ENCODE data around the gene LYPD8.

Gene LYPD8

DNA sequence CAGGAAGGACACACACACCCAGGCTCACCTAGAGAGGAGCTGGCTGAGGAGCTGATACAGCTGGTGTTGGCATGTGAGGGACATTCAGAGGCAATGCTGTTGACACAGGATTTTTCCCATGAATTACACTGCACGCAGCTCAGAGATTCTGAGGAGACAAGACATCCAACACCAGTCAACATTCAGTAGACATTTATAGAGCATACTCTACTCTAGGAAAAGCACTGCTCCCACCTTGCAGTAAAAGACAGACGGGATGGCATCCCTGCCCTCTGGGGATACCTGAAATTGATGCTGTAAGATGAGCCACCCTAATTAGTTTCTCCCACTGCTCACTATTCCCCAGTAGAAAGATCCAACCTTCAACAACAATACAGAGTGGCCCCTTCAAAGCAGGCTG is 5.1 kb downstream of the LYPD8 start:
- Histone ChIP-seq H3K9me3 (replicated peaks; ENCODE audit: insufficient read depth, low read length) (no peaks in the 10 kb centered on the region), H3K9ac (ENCODE audit: low read length) (no peak overlapping the region), H2AFZ (ENCODE audit: low read length) (no peak overlapping the region), H3K27me3 (replicated peaks; ENCODE audit: insufficient read depth, low read length) (no peaks in the 10 kb centered on the region), H3K4me3 (ENCODE audit: low read length) (no peak overlapping the region), H3K9me2 (replicated peaks; ENCODE audit: insufficient read depth, low read length) (no peaks in the 10 kb centered on the region), H3K4me2 (ENCODE audit: low read depth, low read length) (no peak overlapping the region), H3K79me2 (ENCODE audit: low read length) (no peaks in the 10 kb centered on the region), H3K27ac (ENCODE audit: low read length) (no peak overlapping the region), H3F3A (ENCODE audit: insufficient read depth, low read length) (peaks cover 8% of the 10 kb centered on the region), H3K4me1 (ENCODE audit: low read length) (no peaks in the 10 kb centered on the region), H4K20me1 (ENCODE audit: insufficient read depth, low read length) (no peaks in the 10 kb centered on the region), H3K36me3 (replicated peaks; ENCODE audit: insufficient read depth, low read length) (no peaks in the 10 kb centered on the region)
- TF ChIP-seq EZH2phosphoT487 (IDR thresholded peaks at IDR 0.05; ENCODE audit: low read length) (no peak), EZH2 (optimal IDR thresholded peaks at IDR 0.05; ENCODE audit: low read depth, low read length) (no peak)
- TF ChIP-seq, protein P1, sequence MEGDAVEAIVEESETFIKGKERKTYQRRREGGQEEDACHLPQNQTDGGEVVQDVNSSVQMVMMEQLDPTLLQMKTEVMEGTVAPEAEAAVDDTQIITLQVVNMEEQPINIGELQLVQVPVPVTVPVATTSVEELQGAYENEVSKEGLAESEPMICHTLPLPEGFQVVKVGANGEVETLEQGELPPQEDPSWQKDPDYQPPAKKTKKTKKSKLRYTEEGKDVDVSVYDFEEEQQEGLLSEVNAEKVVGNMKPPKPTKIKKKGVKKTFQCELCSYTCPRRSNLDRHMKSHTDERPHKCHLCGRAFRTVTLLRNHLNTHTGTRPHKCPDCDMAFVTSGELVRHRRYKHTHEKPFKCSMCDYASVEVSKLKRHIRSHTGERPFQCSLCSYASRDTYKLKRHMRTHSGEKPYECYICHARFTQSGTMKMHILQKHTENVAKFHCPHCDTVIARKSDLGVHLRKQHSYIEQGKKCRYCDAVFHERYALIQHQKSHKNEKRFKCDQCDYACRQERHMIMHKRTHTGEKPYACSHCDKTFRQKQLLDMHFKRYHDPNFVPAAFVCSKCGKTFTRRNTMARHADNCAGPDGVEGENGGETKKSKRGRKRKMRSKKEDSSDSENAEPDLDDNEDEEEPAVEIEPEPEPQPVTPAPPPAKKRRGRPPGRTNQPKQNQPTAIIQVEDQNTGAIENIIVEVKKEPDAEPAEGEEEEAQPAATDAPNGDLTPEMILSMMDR (IDR thresholded peaks at IDR 0.05; ENCODE audit: low read length) = no peak
- DNase-seq = peak; percentile 4

DNA sequence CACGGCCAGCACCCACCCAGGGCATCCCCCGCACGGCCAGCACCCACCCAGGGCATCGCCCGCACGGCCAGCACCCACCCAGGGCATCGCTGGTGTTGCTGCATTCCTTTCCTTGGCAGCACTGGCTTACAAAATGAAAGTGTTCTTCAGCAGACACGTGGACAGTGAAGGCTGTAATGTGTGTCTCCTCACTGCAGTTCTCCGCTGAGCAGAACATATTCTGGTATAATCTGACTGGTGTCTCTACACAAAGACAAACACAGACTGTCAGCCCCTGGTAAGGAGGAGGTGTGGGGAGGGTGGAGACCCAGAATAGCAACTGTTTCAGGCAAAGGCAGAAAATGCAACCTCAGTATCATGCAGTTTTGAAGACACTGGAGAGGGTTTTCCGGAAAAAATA is 7.3 kb downstream of the LYPD8 start:
- Histone ChIP-seq H3K4me1 (ENCODE audit: low read length) (no peaks in the 10 kb centered on the region), H3K4me3 (ENCODE audit: low read length) (no peak overlapping the region), H4K20me1 (ENCODE audit: insufficient read depth, low read length) (no peaks in the 10 kb centered on the region), H3K4me2 (ENCODE audit: low read depth, low read length) (no peak overlapping the region), H3K27me3 (replicated peaks; ENCODE audit: insufficient read depth, low read length) (no peaks in the 10 kb centered on the region), H3K9ac (ENCODE audit: low read length) (no peak overlapping the region), H3F3A (ENCODE audit: insufficient read depth, low read length) (peaks cover 8% of the 10 kb centered on the region), H2AFZ (ENCODE audit: low read length) (no peak overlapping the region), H3K27ac (ENCODE audit: low read length) (no peak overlapping the region), H3K36me3 (replicated peaks; ENCODE audit: insufficient read depth, low read length) (no peaks in the 10 kb centered on the region), H3K9me2 (replicated peaks; ENCODE audit: insufficient read depth, low read length) (no peaks in the 10 kb centered on the region), H3K79me2 (ENCODE audit: low read length) (no peaks in the 10 kb centered on the region), H3K9me3 (replicated peaks; ENCODE audit: insufficient read depth, low read length) (no peaks in the 10 kb centered on the region)
- no peak for TF ChIP-seq EZH2 (optimal IDR thresholded peaks at IDR 0.05; ENCODE audit: low read depth, low read length)
- TF ChIP-seq, protein P1 (IDR thresholded peaks at IDR 0.05; ENCODE audit: low read length) = no peak
- DNase-seq = no peak

DNA sequence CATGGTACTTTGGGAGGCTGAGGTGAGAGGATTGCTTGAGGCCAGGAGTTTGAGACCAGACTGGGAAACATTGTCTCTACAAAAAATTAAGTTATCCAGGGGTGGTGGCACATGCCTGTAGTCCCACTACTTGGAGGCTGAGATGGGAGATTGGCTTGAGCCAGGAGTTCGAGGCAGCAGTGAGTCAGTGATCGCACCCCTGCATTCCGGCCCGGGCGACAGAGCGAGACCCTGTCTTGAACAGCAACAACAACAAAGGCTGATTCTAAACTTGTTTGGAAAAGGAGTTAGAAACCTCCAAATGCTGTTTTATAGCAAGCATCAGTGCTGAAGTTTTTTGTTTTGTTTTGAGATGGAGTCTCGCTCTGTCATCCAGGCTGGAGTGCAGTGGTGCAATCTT is 14.7 kb downstream of the LYPD8 start:
- Histone ChIP-seq H3K4me2 (ENCODE audit: low read depth, low read length) (no peak overlapping the region), H3K27ac (ENCODE audit: low read length) (no peak overlapping the region), H3K9ac (ENCODE audit: low read length) (no peak overlapping the region), H3K9me2 (replicated peaks; ENCODE audit: insufficient read depth, low read length) (no peaks in the 10 kb centered on the region), H3K9me3 (replicated peaks; ENCODE audit: insufficient read depth, low read length) (no peaks in the 10 kb centered on the region), H2AFZ (ENCODE audit: low read length) (no peak overlapping the region), H4K20me1 (ENCODE audit: insufficient read depth, low read length) (no peaks in the 10 kb centered on the region), H3K27me3 (replicated peaks; ENCODE audit: insufficient read depth, low read length) (no peaks in the 10 kb centered on the region), H3F3A (ENCODE audit: insufficient read depth, low read length) (no peaks in the 10 kb centered on the region), H3K79me2 (ENCODE audit: low read length) (no peaks in the 10 kb centered on the region), H3K4me3 (ENCODE audit: low read length) (no peak overlapping the region), H3K36me3 (replicated peaks; ENCODE audit: insufficient read depth, low read length) (no peaks in the 10 kb centered on the region), H3K4me1 (ENCODE audit: low read length) (0 out of 2 replicates have a peak, but pooled peaks cover 8% of the 10 kb centered on the region)
- TF ChIP-seq EZH2 (optimal IDR thresholded peaks at IDR 0.05; ENCODE audit: low read depth, low read length) (no peak), EZH2phosphoT487 (IDR thresholded peaks at IDR 0.05; ENCODE audit: low read length) (no peak)
- TF ChIP-seq, protein P1 (IDR thresholded peaks at IDR 0.05; ENCODE audit: low read length) = no peak
- no peak for DNase-seq
